ENCODE measurements around the gene SRR. TPM values are rescaled to one million over a fixed set of nuclear protein-coding genes. Genes with fewer than 3 reads are reported as not detected.

SRR gene
- total RNA-seq, 1 donor from 2014 or later: 16.5 TPM

- Mint-ChIP-seq H3K9me3 (ENCODE audit: low read depth) (no peaks in the 10 kb centered on the region), H3K4me3 (ENCODE audit: unreplicated experiment) (no peak overlapping the region), H3K27ac (ENCODE audit: unreplicated experiment) (no peak overlapping the region), H3K4me1 (ENCODE audit: low read depth) (peaks cover 20% of the 10 kb centered on the region), H3K27me3 (ENCODE audit: low read depth) (no peaks in the 10 kb centered on the region), H3K36me3 (ENCODE audit: low read depth) (peaks cover 14% of the 10 kb centered on the region)
- TF ChIP-seq CTCF (IDR thresholded peaks at IDR 0.05): no peak
- DNase-seq (ENCODE audit: low spot score): no peak
Observed at GRCh38 chr17:2363318-2363717, 59.6 kb downstream of the SRR start.

- DNase-seq (ENCODE audit: low spot score): no peak
- no peak for TF ChIP-seq CTCF (IDR thresholded peaks at IDR 0.05)
- Mint-ChIP-seq H3K9me3 (ENCODE audit: low read depth) (no peaks in the 10 kb centered on the region), H3K4me1 (ENCODE audit: low read depth) (peaks cover 16% of the 10 kb centered on the region), H3K27me3 (ENCODE audit: low read depth) (no peaks in the 10 kb centered on the region), H3K36me3 (ENCODE audit: low read depth) (peaks cover 14% of the 10 kb centered on the region), H3K27ac (ENCODE audit: unreplicated experiment) (no peak overlapping the region), H3K4me3 (ENCODE audit: unreplicated experiment) (no peak overlapping the region)
Observed at GRCh38 chr17:2363851-2364762, 60.4 kb downstream of the SRR start.

GRCh38 chr17:2364763-2365116 lies 61.0 kb downstream of the SRR start:
- H3K4me1 Mint-ChIP-seq (ENCODE audit: low read depth): peaks cover 11% of the 10 kb centered on the region
- no peak for TF ChIP-seq CTCF (IDR thresholded peaks at IDR 0.05)
- no peak overlapping the region for H3K4me3 Mint-ChIP-seq (ENCODE audit: unreplicated experiment)
- H3K27me3 Mint-ChIP-seq (ENCODE audit: low read depth): no peaks in the 10 kb centered on the region
- no peak for DNase-seq (ENCODE audit: low spot score)
- peaks cover 14% of the 10 kb centered on the region for H3K36me3 Mint-ChIP-seq (ENCODE audit: low read depth)
- no peaks in the 10 kb centered on the region for H3K9me3 Mint-ChIP-seq (ENCODE audit: low read depth)
- H3K27ac Mint-ChIP-seq (ENCODE audit: unreplicated experiment): no peak overlapping the region

- DNase-seq (ENCODE audit: low spot score): no peak
- Mint-ChIP-seq H3K27me3 (ENCODE audit: low read depth) (no peaks in the 10 kb centered on the region), H3K9me3 (ENCODE audit: low read depth) (no peaks in the 10 kb centered on the region), H3K27ac (ENCODE audit: unreplicated experiment) (no peak overlapping the region), H3K4me1 (ENCODE audit: low read depth) (peaks cover 10% of the 10 kb centered on the region), H3K36me3 (ENCODE audit: low read depth) (peaks cover 14% of the 10 kb centered on the region), H3K4me3 (ENCODE audit: unreplicated experiment) (no peak overlapping the region)
- TF ChIP-seq CTCF (IDR thresholded peaks at IDR 0.05): no peak
Observed at GRCh38 chr17:2365132-2365531, 61.4 kb downstream of the SRR start.

GRCh38 chr17:2366747-2367494 lies 63.2 kb downstream of the SRR start:
- H3K27ac Mint-ChIP-seq (ENCODE audit: unreplicated experiment): no peak overlapping the region
- peaks cover 2% of the 10 kb centered on the region for H3K4me1 Mint-ChIP-seq (ENCODE audit: low read depth)
- H3K27me3 Mint-ChIP-seq (ENCODE audit: low read depth): no peaks in the 10 kb centered on the region
- peak; percentile 53 for TF ChIP-seq CTCF (IDR thresholded peaks at IDR 0.05)
- H3K4me3 Mint-ChIP-seq (ENCODE audit: unreplicated experiment): no peak overlapping the region
- H3K36me3 Mint-ChIP-seq (ENCODE audit: low read depth): peaks cover 14% of the 10 kb centered on the region
- no peaks in the 10 kb centered on the region for H3K9me3 Mint-ChIP-seq (ENCODE audit: low read depth)
- DNase-seq (ENCODE audit: low spot score): peak; percentile 91

All from chondrocyte (in vitro differentiated cells).